KOPT-K1 (cell line): ENCODE measurements around the gene OTUB2.
A peak's percentile ranks its signal among the peaks of the same experiment; 100 is the strongest.
"Not testable (repeated sequence)": the region's sequence is repeated elsewhere in the genome, so short reads cannot be mapped to it uniquely, and the experiment has no call there.

Experiments used
- H3K27ac ChIP-seq: fragments of 200-600 bp; sonication (generic); 2 replicates; pipeline ENCODE4 v1.5.1; 2016; ENCODE audit warnings: antibody characterized with exemption, mild to moderate bottlenecking, low read depth, low read length; ENCODE audit not compliant: poor library complexity, severe bottlenecking
- H3K36me3 ChIP-seq: fragments of 200-600 bp; sonication (generic); 2 replicates; pipeline ENCODE4 v1.5.1; 2017; ENCODE audit warnings: antibody characterized with exemption, mild to moderate bottlenecking, low read length, moderate library complexity; ENCODE audit not compliant: insufficient read depth
- H3K9me3 ChIP-seq: fragments of 200-600 bp; sonication (generic); 2 replicates; pipeline ENCODE4 v1.5.1; 2017; ENCODE audit warnings: antibody characterized with exemption, low read length, mild to moderate bottlenecking; ENCODE audit not compliant: insufficient read depth, poor library complexity, severe bottlenecking

OTUB2 gene

DNA sequence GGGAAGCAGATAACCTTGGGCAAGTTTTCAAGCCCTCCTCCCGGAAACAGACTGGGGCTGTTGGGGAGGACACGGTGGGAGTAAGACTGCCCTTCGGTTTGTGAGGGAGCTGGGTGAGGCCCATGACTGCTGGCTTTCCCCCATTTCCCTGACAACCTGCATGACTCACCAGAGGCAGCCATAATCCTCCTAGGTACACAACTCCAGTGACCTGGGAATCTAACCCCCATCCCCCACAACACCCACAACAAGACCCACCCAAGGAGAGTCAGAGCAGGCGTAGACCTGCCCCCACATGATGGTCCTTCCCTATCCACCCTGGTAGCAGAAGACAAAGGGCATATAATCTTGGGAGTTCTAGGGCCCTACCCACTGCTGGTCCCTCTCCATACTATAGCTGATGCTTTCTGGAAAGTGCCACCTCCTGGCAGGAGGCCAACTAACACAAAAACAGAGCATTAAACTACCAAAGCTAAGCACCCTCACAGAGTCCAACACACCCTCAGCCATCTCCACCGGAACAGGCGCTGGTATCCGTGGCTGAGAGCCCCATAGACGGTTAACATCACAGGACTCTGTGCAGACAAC is 40.0 kb downstream of the OTUB2 start:
- Histone ChIP-seq H3K27ac (no peak overlapping the region), H3K36me3 (peaks cover 26% of the 10 kb centered on the region), H3K9me3 (peaks cover 34% of the 10 kb centered on the region)

DNA sequence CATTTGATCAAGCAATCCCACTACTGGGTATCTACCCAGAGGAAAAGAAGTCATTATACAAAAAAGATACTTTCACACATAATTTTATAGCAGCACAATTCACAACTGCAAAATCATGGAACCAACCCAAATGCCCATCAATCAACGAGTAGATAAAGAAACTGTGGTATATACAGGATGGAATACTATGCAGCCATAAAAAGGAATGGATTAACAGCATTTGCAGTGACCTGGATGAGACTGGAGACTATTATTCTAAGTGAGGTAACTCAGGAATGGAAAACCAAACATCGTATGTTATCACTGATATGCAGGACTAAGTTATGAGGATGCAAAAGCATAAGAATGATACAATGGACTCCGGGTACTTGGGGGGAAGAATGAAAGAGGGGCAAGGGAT is 45.9 kb downstream of the OTUB2 start:
- not testable (repeated sequence) for H3K27ac ChIP-seq
- peaks cover 47% of the 10 kb centered on the region for H3K36me3 ChIP-seq
- H3K9me3 ChIP-seq: peaks cover 84% of the 10 kb centered on the region

DNA sequence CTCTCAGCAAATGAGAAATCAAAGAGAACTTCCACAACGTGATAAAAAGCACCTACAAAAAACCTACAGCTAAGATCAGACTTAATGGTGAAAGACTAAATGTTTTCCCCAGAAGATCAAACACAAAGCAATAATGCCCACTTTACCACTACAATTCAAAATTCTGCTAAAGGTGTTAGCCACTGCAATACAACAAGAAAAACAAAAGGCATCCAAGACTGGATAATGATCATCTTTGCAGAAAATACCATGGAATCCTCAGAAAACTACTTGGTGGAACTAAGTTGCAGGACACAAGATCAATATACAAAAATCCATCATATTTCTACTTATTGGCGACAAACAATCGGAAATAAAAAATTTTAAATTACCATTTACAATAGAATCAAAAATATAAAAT is 48.4 kb downstream of the OTUB2 start:
- H3K36me3 ChIP-seq: peaks cover 71% of the 10 kb centered on the region
- H3K9me3 ChIP-seq: peaks cover 67% of the 10 kb centered on the region
- no peak overlapping the region for H3K27ac ChIP-seq

DNA sequence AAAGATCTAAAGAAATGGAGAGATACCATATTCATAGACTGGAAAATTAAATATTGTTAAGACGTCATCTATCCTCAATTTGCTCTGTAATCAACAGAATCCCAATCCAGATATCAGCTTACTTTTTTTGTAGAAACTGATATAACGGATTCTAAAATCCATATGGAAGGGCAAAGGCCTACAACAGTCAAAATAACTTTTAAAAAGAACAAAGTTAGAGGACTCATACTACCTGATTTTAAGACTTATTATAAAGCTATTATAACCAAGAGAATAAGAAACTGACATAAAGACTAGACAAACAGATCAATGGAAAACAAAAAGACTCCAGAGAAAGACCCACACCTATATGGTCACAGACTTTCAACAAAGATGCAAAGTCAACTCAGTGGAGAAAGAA is 48.9 kb downstream of the OTUB2 start:
- Histone ChIP-seq H3K9me3 (peaks cover 63% of the 10 kb centered on the region), H3K27ac (no peak overlapping the region), H3K36me3 (peaks cover 72% of the 10 kb centered on the region)

DNA sequence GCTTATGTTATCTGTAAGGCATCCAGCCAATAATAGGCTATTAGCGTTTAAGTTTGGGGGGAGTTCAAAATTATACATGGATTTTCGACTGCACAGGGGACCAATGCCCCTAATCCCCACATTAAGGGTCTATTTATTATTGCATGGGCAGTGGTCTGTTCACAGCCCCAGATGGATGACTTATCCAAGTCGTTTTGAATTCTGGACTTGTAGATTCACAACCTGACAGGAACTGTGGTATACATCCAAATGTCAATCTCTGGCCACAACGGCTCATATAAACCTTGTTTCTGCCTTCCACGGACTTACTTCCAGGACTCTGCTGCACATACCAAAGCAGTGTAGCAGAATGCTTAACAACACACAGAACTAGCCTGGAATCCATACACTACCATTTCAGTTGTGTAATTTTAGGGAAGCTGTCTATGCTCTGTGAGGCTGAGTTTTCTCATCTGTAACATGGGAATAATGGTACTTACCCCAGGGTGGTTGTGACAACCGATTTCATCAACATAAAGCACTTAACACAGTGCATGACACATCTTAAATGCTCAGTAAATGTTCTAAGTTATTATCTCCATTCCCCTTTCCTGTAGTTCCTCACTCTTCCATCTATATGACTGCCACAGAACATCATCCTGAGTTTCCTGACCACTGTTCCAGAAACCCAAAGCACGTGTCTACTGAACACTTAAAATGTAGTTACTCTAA is 51.1 kb downstream of the OTUB2 start:
- Histone ChIP-seq H3K27ac (no peak overlapping the region), H3K9me3 (peaks cover 40% of the 10 kb centered on the region), H3K36me3 (peaks cover 70% of the 10 kb centered on the region)

DNA sequence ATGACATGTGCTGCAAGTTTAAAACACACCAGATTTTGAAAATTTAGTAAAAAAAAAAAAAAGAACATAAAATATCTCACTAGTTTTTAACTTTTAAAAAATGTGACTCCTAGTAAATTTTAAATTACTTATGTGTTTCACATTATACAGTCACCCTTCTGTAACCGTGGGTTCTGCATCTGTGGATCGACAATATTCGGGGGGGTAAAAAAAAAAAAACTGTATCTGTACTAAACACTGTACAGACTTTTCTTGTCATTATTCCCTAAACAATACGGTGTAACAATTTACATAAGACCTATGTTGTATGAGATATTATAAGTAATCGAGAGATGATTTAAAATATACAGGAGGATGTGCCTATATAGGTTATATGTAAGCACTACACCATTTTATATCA is 51.7 kb downstream of the OTUB2 start:
- peaks cover 35% of the 10 kb centered on the region for H3K9me3 ChIP-seq
- peaks cover 66% of the 10 kb centered on the region for H3K36me3 ChIP-seq
- no peak overlapping the region for H3K27ac ChIP-seq

DNA sequence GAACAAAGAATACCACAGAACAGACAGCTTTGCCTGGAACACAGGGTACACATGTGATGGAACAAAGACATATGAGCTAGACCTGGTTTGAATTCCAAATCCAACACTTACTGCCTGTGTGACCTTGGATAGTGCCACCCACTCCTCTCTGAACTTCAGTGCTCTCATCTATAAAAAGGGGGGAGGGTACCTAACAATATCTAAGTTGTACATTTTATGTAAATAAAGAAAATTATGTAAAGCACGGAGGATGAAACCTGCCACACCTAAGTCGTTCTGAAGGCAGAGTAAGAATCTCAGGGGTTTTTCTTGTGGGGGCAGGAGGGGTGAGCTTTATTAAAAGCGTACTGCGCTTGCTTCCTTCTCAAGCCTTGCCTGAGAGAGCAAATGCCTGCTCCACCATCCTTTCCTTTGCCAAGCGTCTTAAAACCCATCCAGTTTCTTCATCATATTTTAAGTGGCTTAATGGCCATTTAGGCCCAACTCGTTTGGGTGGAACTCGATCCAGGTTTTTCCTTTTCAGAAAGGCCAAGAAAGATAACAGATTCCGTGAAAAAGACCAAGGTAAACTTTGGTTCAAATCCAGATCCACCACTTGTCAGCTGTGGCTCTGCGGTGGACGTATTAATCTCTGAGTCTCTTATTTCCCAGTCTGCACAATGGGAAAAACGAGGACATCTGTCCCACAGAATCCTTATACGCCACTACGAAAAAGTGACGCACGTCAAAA is 53.9 kb downstream of the OTUB2 start:
- Histone ChIP-seq H3K36me3 (peaks cover 45% of the 10 kb centered on the region), H3K27ac (peak overlapping the region; percentile 81), H3K9me3 (peaks cover 14% of the 10 kb centered on the region)

DNA sequence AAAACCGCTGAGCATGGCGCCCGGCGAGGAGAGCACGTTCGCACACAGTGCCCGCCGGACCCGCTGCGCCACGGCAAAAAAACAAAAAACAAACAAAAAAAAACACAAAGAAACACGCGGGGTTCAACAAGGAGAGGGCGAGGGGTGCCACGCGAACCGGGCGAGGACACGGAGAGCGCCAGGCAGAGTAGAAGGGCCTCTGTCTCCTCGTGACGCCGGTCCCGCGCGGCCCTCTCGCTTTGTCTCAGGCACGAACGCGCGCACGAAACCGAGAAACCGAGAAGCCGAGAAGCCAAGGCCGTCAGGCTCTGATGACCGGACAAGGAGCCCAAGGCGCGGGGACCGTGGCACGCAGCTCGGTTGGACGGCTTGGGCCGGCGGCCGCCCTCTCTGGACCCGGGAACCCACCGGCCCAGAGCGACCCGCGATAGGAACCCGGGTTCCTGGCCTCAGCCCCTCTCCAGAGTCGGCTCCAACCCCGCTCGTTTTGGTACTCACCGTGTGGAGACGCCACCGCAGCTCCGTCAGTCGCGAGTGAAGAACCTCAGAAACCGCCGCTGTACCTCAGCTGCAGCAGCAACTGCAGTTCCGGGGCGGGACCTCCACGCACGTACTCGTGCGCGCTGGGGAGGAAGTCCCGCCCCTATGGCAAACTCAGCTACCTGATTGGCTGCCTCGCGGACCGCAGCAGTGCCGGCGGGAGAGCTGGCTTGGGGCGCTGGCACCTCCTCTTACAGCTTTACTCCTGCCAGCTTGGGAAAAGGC is 54.7 kb downstream of the OTUB2 start, which contains the start of the genes DDX24 and IFI27L1:
DDX24 (minus strand) TSS at position 582 of the 765 bp plus-strand sequence. CDS start 1,460 bp downstream, outside the sequence.
IFI27L1 (plus strand) TSS at position 690 of the 765 bp plus-strand sequence. CDS start 15,628 bp downstream, outside the sequence.
- Histone ChIP-seq H3K27ac (peak within 1 kb of the TSS; percentile 81), H3K9me3 (peaks cover 7% of the 10 kb centered on the region), H3K36me3 (peaks cover 38% of the 10 kb centered on the region)

DNA sequence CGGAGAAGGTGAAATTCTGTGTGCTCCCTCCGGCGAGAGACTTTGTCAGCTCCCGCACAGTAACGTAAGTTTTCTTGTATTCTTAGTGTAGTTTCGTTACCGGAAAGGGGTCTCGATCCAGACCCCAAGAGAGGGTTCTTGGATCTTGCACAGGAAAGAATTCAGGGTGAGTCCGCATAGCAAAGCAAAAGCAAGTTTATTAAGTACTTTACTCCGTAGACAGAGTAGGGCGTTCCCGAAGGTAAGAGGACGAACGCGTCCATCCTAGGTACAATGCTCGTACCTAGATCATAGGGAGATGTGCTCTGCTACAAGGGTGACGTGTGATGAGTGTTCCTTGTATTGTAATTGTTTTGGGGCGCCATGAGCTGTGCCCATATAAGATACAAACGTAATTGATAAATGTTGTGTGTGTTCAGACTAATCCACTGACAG is 55.3 kb downstream of the OTUB2 start:
- Histone ChIP-seq H3K27ac (peak overlapping the region; percentile 81), H3K9me3 (peaks cover under 1% of the 10 kb centered on the region), H3K36me3 (peaks cover 32% of the 10 kb centered on the region)

DNA sequence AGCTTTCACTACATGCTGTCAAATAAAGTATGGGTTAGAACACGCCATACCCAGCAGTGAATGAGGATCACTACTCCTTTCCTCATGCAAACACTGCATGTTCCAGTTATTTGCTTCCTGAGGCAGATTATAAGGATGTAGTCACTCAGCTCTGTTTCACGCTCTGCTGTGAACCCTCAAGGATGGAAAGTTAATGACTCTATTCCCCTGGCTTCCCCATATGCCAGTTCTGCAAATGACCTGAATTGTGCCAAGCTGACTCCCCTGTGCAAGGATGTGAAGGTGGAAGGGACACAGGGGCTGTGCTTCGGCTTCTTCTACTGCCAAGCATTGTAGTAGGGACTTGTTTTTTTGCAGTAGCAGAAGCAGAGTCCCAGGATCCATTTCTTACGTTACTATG is 61.8 kb downstream of the OTUB2 start:
- Histone ChIP-seq H3K9me3 (no peaks in the 10 kb centered on the region), H3K27ac (no peak overlapping the region), H3K36me3 (no peaks in the 10 kb centered on the region)

DNA sequence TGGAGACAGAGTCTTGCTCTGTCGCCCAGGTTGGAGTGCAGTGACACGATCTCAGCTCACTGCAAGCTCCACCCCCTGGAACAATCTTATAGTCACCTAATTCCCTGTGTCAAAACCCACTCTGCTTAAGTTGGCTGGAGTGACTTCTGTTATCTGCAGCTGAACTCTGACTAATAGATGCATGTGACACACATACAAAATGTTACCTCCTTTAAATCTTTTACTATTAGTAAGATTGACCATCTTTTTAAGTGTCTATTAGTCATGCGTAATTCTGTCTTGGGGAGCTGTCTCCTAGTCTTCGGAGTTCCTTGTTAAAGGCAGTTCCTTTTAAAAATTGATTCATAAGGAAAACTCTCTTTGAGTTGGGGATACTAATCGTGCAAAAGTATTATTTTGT is 62.4 kb downstream of the OTUB2 start:
- no peaks in the 10 kb centered on the region for H3K36me3 ChIP-seq
- H3K27ac ChIP-seq: no peak overlapping the region

DNA sequence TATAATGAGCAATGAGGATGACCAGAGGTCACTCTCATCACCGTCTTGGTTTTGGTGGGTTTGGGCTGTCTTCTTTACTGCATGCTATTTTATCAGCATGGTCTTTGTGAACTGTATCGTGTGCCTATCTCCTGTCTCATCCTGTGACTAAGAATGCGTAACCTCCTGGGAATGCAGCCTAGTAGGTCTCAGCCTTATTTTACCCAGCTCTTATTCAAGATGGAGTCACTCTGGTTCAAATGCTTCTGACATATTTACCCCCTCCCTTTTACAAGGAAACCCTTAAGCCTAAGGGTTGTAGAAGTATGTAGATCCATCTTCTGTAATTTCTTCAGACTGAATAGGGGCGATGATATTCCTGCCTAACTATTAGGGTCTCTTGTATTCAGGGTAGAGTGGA is 63.3 kb downstream of the OTUB2 start:
- Histone ChIP-seq H3K36me3 (no peaks in the 10 kb centered on the region), H3K9me3 (no peaks in the 10 kb centered on the region)

More for the DNA sequence above, 62.4 kb downstream of the OTUB2 start:
- no peaks in the 10 kb centered on the region for H3K9me3 ChIP-seq

DNA sequence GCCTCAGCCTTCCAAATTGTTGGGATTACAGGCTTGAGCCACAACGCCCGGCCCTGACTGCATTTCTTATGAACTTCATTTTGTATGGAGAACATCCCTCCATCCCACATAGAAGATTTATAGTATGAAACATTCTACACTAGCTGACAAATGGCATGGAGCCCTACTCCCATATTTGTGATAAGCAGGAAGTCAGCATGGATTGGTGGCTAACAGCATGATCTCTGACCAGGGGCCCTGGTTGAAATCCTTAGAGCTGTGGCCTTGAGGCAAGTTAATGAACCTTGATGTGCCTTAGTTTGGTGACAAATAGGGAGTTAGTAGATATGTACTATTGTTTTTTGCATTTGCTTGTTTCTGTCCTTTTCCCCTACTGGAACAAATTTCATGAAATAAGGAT is 67.3 kb downstream of the OTUB2 start:
- Histone ChIP-seq H3K9me3 (no peaks in the 10 kb centered on the region), H3K27ac (no peak overlapping the region), H3K36me3 (0 out of 2 replicates have a peak, but pooled peaks cover 5% of the 10 kb centered on the region)

More for the DNA sequence above, 63.3 kb downstream of the OTUB2 start:
- no peak overlapping the region for H3K27ac ChIP-seq

DNA sequence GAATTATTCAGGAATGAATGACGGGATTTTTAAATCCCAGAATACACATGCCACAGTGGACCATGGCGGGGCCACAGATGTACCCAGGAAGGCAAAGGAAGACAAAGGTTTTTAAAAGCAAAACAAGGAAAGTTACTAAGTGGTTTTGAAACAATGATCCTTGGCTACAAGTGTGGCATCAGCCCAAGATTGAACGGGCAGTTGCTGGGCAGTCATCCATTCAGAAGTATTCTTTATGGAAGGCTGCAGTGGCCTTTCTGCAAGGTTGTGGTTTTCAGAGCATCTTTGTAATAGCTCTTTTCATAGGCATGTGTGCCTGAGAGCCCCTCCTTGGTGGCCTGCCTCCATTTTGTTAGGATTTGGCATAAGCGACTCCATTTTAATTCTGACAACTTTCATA is 71.0 kb downstream of the OTUB2 start:
- no peaks in the 10 kb centered on the region for H3K9me3 ChIP-seq
- H3K36me3 ChIP-seq: 0 out of 2 replicates have a peak, but pooled peaks cover 5% of the 10 kb centered on the region
- H3K27ac ChIP-seq: no peak overlapping the region
